Small intestine (tissue), 7 donors: ENCODE measurements around the gene SYNE2. TPM values are rescaled to one million over a fixed set of nuclear protein-coding genes. Genes with fewer than 3 reads are reported as not detected.

ENCODE experiments used
- DNase-seq, 2 donors: peaks; one replicate each; pipeline versions ENCODE4 v3.0.0 to v3.0.0-alpha.2; 2013
- FAIRE-seq: peaks from 2 replicates; lab custom pipeline; 2012; peaks lifted over from hg19 to GRCh38; lab: Jason Lieb, UNC
- H3K27ac ChIP-seq, 3 donors: one replicate each; pipeline ENCODE4 v1.5.1; 2013; ENCODE audit warnings: low read length in 2 of 3, mild to moderate bottlenecking in 2 of 3, control low read depth in 1 of 3, inconsistent platforms in 1 of 3, low read depth in 1 of 3, moderate library complexity in 1 of 3
- H3K27me3 ChIP-seq, 3 donors: one replicate each; pipeline ENCODE4 v1.6.1; 2013; ENCODE audit warnings: low read length in 3 of 3, inconsistent platforms in 1 of 3; ENCODE audit not compliant: control insufficient read depth in 3 of 3, insufficient read depth in 3 of 3
- H3K36me3 ChIP-seq, 3 donors: one replicate each; pipeline ENCODE4 v1.6.1; 2013; ENCODE audit warnings: low read length in 3 of 3, inconsistent platforms in 1 of 3, low read depth in 1 of 3, mild to moderate bottlenecking in 1 of 3, moderate library complexity in 1 of 3; ENCODE audit not compliant: control insufficient read depth in 3 of 3, insufficient read depth in 2 of 3
- H3K4me1 ChIP-seq, 3 donors: one replicate each; pipeline ENCODE4 v1.6.1; 2013; ENCODE audit warnings: low read length in 2 of 3, inconsistent platforms in 1 of 3, low read depth in 1 of 3, mild to moderate bottlenecking in 1 of 3, moderate library complexity in 1 of 3; ENCODE audit not compliant: control insufficient read depth in 3 of 3, insufficient read depth in 2 of 3
- H3K4me3 ChIP-seq, 3 donors: one replicate each; pipeline ENCODE4 v1.5.1; 2013; ENCODE audit warnings: low read length in 3 of 3, control low read depth in 1 of 3, inconsistent platforms in 1 of 3, low read depth in 1 of 3, mild to moderate bottlenecking in 1 of 3, moderate library complexity in 1 of 3
- H3K9me3 ChIP-seq, 2 donors: one replicate each; pipeline ENCODE4 v1.6.1; 2013; ENCODE audit warnings: low read depth in 1 of 2, low read length in 1 of 2; ENCODE audit not compliant: control insufficient read depth in 2 of 2, insufficient read depth in 1 of 2
- WGBS, 3 donors: extraction: QIAGEN DNeasy Blood & Tissue Kit; methylation state at CpG; one replicate each; pipeline ENCODE4 v1.1.7; 2013; 5-methylcytosine and 5-hydroxymethylcytosine counted together
- polyA plus RNA-seq, 4 donors: library from polyadenylated mRNA; stranded (reverse) in 3 of 4; unstranded in 1 of 4; fragments of 200-250 nt in 3 of 4; fragments of 120-200 nt in 1 of 4; gene quantifications; one replicate each; pipeline versions ENCODE4 v1.2.1 to v1.2.3, GENCODE V29; 2013
- donor health status: healthy with polysubstance abuse.
- donor health status: control.
- donor health status: control.
- donor health status: Bipolar disorder and iron deficiency.
- donor health status: healthy.

SYNE2 gene
- polyA plus RNA-seq, 4 donors, result 13.8 to 47.4 (median 32.9) TPM

DNA sequence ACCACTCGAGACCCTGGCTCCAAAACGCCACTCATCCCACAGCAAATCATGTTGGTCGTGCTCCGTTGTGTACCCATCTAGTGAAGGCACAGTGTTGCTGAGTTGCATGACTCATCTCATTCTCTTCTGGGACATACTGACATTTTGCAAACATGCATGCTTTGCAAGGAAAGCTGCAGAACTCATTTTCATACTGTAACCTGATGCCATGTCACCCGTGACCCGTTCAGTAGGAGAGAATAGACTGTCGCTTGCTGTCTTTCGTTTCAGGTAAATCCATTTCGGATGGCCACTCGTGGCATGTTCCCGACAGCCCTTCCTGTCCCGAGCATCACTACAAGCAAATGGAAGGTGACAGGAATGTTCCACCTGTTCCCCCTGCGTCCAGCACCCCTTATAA lies 363.2 kb downstream of the SYNE2 start:
- DNase-seq (no peak), FAIRE-seq (no peak)
- 95 to 97% (median 95%) methylated on average over 13 of the region's 13 CpGs for WGBS, 3 donors
- no peaks in the 10 kb centered on the region for H3K9me3 ChIP-seq
- no peak overlapping the region for H3K27ac ChIP-seq
- H3K4me1 ChIP-seq, result no peaks in the 10 kb centered on the region
- peaks cover 18 to 73% (median 51%) of the 10 kb centered on the region in 3 donors for H3K36me3 ChIP-seq
- no peaks in the 10 kb centered on the region for H3K27me3 ChIP-seq
- H3K4me3 ChIP-seq, result no peak overlapping the region

DNA sequence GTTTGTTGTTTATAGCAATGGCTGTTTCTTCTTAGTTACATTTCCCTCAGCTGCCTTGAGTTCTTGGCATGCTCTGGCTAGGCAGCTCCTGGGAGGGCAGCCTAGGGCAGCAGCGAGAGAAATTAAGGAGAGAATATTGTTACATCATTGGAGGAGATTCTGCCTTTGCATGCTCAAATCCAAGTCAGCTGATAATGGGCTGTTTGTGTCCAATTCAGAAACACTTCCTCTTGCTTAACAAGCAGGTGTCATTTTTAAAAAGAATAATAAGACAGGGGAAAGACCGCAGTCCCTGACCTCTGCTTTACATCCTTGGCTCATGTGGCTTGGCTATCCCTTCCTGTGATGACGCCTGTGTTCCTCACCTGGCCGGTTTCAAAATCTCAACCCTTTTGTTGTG lies 364.5 kb downstream of the SYNE2 start:
- no peak for DNase-seq
- peaks cover 14 to 72% (median 47%) of the 10 kb centered on the region in 3 donors for H3K36me3 ChIP-seq

DNA sequence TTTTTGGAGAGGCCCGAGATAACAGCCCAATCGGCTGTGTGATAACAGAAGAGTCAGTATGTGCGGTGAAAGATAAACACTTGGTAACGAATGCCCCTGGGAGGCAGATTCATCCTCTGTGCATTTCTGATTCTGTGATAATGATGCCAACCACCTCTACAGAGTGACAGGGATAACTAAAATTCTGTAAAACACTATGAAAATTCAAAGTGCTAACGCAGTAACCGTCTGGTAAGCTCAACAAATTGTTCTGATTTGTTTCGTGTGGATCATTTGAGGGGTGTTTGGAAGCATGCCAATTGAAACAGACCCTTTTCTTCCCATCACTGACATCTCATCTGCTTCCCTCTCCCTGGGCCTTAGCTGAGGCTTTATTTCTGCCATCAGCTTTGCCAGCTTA lies 365.0 kb downstream of the SYNE2 start:
- no peaks in the 10 kb centered on the region for H3K27me3 ChIP-seq
- H3K4me1 ChIP-seq, result no peaks in the 10 kb centered on the region
- no peak overlapping the region for H3K27ac ChIP-seq
- WGBS, 3 donors, result 78 to 85% (median 83%) methylated on average over 7 of the region's 7 CpGs
- H3K9me3 ChIP-seq, result no peaks in the 10 kb centered on the region
- H3K36me3 ChIP-seq, result peaks cover 9 to 72% (median 44%) of the 10 kb centered on the region in 3 donors
- DNase-seq, result no peak
- no peak for FAIRE-seq
- no peak overlapping the region for H3K4me3 ChIP-seq

More for the DNA sequence above, 364.5 kb downstream of the SYNE2 start:
- H3K9me3 ChIP-seq, result no peaks in the 10 kb centered on the region
- no peak for FAIRE-seq
- no peaks in the 10 kb centered on the region for H3K27me3 ChIP-seq
- H3K4me3 ChIP-seq, result no peak overlapping the region
- peak overlapping the region in 1 of 3 donors; percentile 39 for H3K27ac ChIP-seq
- 79 to 88% (median 80%) methylated on average over 4 of the region's 4 CpGs for WGBS, 3 donors
- no peaks in the 10 kb centered on the region for H3K4me1 ChIP-seq

DNA sequence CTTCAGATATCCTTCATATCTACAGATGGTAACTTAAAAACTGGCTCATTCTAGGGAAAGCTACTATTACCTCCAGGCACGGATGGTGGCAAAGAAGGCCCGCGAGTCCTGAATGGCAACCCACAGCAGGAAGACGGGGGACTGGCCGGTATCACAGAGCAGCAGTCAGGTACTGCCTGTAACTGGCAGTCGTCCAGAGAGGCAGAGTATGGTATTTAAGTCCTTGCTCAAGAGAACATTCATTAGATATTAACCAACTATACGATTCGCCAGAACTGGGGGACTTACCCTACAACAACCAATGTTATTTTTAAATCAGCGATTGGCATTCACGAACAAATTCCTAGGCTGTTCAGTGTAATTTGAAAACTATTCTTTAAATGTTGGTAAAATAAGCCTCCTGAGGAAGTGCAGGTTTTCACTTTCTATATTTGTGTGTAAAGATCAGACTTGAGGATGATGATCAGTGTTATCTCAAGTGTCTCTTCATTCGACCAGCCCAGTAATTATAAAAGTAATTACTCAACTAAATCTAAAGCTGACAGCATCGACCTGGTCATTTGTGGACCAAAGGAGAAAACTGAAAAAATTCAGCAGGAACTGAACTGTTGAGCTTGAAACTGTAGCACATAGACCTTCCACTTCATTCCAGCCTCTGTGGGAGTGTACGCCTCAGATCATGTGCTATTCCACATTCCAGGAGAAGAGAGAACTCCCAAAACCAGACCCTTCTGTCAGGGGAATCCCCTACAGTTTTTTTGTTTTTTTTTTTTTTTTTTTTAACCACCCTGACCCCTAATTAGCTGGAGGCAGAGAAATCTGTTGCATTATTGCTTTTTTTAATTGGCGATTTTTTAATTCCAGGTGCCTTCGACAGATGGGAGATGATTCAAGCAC lies 365.8 kb downstream of the SYNE2 start:
- Histone ChIP-seq H3K9me3 (no peaks in the 10 kb centered on the region), H3K27me3 (no peaks in the 10 kb centered on the region), H3K4me1 (no peaks in the 10 kb centered on the region), H3K36me3 (peaks cover 7 to 73% (median 44%) of the 10 kb centered on the region in 3 donors), H3K4me3 (no peak overlapping the region), H3K27ac (peak overlapping the region in 1 of 3 donors; percentile 40)
- FAIRE-seq (no peak), DNase-seq (no peak)
- WGBS, 3 donors, result 79 to 85% (median 83%) methylated on average over 15 of the region's 15 CpGs

DNA sequence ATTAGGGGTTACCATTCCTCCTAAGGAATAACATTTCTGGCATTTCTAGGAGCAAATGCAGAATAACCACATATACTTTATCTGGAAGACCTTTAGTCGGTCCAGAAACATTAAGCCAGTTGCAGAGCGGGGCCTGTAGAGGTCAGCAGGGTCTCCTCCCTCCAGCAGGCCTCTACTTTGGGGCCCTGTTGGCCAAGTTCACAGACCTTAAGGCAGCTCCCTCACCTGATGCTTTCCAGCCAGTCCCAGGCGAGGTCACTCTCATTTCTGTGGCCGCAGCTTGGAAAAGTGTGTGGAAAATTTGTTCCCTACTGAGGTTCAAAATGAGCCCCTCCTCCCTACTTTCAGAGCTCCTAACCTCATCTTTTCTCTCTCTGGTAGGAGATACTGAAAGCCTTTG lies 367.3 kb downstream of the SYNE2 start:
- no peak for FAIRE-seq
- WGBS, 3 donors, result 88 to 91% (median 89%) methylated on average over 4 of the region's 4 CpGs
- Histone ChIP-seq H3K4me3 (no peak overlapping the region), H3K27me3 (no peaks in the 10 kb centered on the region), H3K9me3 (no peaks in the 10 kb centered on the region), H3K4me1 (no peaks in the 10 kb centered on the region), H3K36me3 (peaks cover 9 to 76% (median 41%) of the 10 kb centered on the region in 3 donors), H3K27ac (no peak overlapping the region)
- DNase-seq, result no peak

DNA sequence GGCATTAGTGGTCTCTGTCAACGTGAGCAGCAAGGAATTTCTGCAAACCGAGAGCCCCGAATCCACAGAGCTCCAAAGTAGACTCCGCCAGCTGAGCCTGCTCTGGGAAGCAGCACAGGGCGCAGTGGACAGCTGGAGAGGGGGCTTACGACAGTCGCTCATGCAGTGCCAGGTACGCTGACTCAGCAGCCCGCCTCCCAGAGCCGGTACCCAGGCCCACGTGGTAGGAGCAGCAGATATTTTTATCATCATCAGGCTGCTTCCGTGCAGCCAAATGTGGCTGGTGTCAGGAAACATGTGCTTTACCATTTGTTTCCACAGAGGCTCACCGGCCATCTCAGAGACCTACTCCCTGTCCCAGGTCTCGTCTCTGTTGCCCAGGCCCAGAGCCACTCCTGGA lies 367.7 kb downstream of the SYNE2 start:
- FAIRE-seq, result no peak
- Histone ChIP-seq H3K27ac (no peak overlapping the region), H3K36me3 (peaks cover 6 to 76% (median 45%) of the 10 kb centered on the region in 3 donors), H3K27me3 (no peaks in the 10 kb centered on the region), H3K9me3 (no peaks in the 10 kb centered on the region), H3K4me3 (no peak overlapping the region), H3K4me1 (no peaks in the 10 kb centered on the region)
- DNase-seq, result no peak
- 72 to 93% (median 86%) methylated on average over 14 of the region's 14 CpGs for WGBS, 3 donors

DNA sequence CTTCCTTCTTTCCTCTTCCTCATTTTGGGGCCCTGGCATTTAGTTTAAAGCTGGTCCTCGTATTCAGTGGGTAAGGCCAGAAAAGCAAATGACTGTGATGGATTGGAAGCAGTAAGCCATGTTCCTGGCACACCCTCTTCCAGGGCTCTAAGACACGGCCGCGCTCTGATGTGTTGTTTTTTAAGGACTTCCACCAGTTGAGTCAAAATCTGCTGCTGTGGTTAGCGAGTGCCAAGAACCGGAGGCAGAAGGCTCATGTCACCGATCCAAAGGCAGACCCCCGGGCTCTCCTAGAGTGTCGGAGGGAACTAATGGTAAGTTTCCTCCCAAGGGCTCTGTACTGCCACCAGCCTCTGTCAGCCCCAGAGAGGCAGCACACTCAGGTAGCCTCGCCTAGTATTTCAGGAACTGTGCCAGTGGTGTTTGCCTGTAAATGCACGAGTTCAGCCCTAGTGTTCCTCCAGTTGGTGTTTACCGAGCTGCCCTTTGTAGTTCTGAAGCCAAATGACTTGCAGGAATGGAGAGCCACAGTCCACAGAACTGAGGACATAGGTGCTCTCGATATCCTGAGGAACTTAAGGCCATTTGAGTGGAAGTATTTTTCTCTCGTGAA lies 368.7 kb downstream of the SYNE2 start:
- Histone ChIP-seq H3K27me3 (no peaks in the 10 kb centered on the region), H3K27ac (no peak overlapping the region), H3K4me1 (no peaks in the 10 kb centered on the region), H3K36me3 (peaks cover 6 to 69% (median 38%) of the 10 kb centered on the region in 3 donors), H3K4me3 (no peak overlapping the region), H3K9me3 (no peaks in the 10 kb centered on the region)
- WGBS, 3 donors, result 85 to 86% (median 86%) methylated on average over 14 of the region's 14 CpGs
- FAIRE-seq, result no peak
- DNase-seq, result no peak

DNA sequence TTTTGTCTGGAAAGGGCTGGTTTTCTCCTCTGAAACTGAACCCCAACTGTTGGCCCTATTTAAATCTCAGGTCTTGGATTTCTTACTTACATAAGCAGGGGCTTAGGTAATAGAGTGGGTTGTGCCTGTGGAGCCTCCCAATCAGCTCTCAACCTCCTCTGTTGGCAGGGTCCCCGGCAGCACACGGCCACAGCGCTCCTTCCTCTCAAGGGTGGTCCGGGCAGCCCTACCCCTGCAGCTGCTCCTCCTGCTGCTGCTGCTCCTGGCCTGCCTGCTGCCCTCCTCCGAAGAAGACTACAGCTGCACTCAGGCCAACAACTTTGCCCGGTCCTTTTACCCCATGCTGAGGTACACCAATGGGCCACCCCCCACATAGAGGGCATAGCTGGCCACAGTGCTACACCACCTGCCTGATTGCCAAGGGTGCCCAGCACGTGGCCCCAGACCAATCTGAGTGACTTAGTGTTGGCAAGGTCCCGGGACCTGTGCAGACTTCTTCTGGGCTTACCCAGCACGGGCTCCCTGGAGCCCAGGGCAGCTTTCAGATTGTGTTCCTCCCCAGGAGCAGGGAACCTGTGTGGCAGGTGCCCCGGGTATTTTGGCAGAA lies 372.4 kb downstream of the SYNE2 start:
- 83 to 93% (median 91%) methylated on average over 10 of the region's 10 CpGs for WGBS, 3 donors
- Histone ChIP-seq H3K27me3 (no peaks in the 10 kb centered on the region), H3K36me3 (peaks cover 3 to 60% (median 29%) of the 10 kb centered on the region in 3 donors), H3K4me1 (no peaks in the 10 kb centered on the region), H3K27ac (no peak overlapping the region), H3K4me3 (no peak overlapping the region), H3K9me3 (no peaks in the 10 kb centered on the region)
- FAIRE-seq (no peak), DNase-seq (no peak)
